K562 (cell line): Measurements from ENCODE around the gene DPY19L3. TPM values are rescaled to one million over a fixed set of nuclear protein-coding genes. Genes with fewer than 3 reads are reported as not detected.

Experiments used
- E4F1 ChIP-seq: fragments of 250-450 bp; sonication (Bioruptor Pico); IDR thresholded peaks from 2 replicates; pipeline ENCODE4 v1.5.0; 2021; ENCODE audit warnings: mild to moderate bottlenecking, borderline replicate concordance
- FOSL1 ChIP-seq: fragments of 200-800 bp; sonication (Bioruptor generic); conservative IDR thresholded peaks from 2 replicates; pipeline ENCODE4 v1.6.1; 2016; ENCODE audit warnings: missing genetic modification characterization, missing compliant biosample characterization
- HDGF ChIP-seq: fragments of 450-650 bp; IDR thresholded peaks from 2 replicates; pipeline ENCODE4 v1.6.1; 2016
- MCM3 ChIP-seq: fragments of 450-650 bp; IDR thresholded peaks from 2 replicates; pipeline ENCODE4 v1.6.1; 2016
- NCOA1 ChIP-seq: fragments of 450-650 bp; IDR thresholded peaks from 2 replicates; pipeline ENCODE4 v1.6.1; 2016; ENCODE audit warnings: low read depth
- NCOR1 ChIP-seq: fragments of 450-650 bp; IDR thresholded peaks from 2 replicates; pipeline ENCODE4 v1.6.1; 2016; ENCODE audit warnings: mild to moderate bottlenecking, moderate library complexity
- ZBED1 ChIP-seq: IDR thresholded peaks from 2 replicates; pipeline ENCODE4 v1.6.1; 2014
- ZBTB2 ChIP-seq: fragments of 450-650 bp; IDR thresholded peaks from 2 replicates; pipeline ENCODE4 v1.6.1; 2016; ENCODE audit warnings: antibody characterized with exemption
- ZKSCAN8 ChIP-seq: fragments of 200-800 bp; sonication (Bioruptor generic); IDR thresholded peaks from 2 replicates; pipeline ENCODE4 v1.6.1; 2016; ENCODE audit warnings: missing genetic modification characterization, missing compliant biosample characterization
- ZNF398 ChIP-seq: fragments of 250-450 bp; sonication (Bioruptor Pico); IDR thresholded peaks from 2 replicates; pipeline ENCODE4 v1.8.0; 2021; ENCODE audit warnings: moderate library complexity, mild to moderate bottlenecking, inconsistent platforms
- ZNF583 ChIP-seq: fragments of 250-450 bp; sonication (Bioruptor Pico); IDR thresholded peaks from 2 replicates; pipeline ENCODE4 v1.4.0; 2020
- polyA plus RNA-seq, 8 experiments: library from polyadenylated mRNA; depleted of rRNA in 4 of 8; stranded (reverse) in 5 of 8; unstranded in 3 of 8; fragments of >200 nt; fragmentation: Nextera tagmentation in 2 of 8; fragmentation: Illumina TruSeq in 1 of 8; extraction: Ambion mirVana in 2 of 8; extraction: Trizol in 1 of 8; gene quantifications; 2 replicates each; pipeline versions ENCODE4 v1.2.1 to v1.2.3, GENCODE V29; 2011 to 2014; ENCODE audit warnings: inconsistent platforms in 1 of 8, missing spikeins in 1 of 8
- total RNA-seq, 7 experiments: library from RNA; depleted of rRNA in 6 of 7; stranded (reverse); fragments of >200 nt in 6 of 7; fragmentation: Illumina TruSeq in 2 of 7; extraction: Trizol in 2 of 7; gene quantifications; 2 replicates each; pipeline versions ENCODE4 v1.2.1 to v1.2.3, GENCODE V29; 2011 to 2021; ENCODE audit warnings: low replicate concordance in 1 of 7
- TF ChIP-seq, protein P1 (sequence below): fragments of 250-450 bp; sonication (Bioruptor Pico); IDR thresholded peaks from 2 replicates; pipeline ENCODE4 v1.8.0; 2022; ENCODE audit warnings: moderate library complexity, mild to moderate bottlenecking, inconsistent platforms
- TF ChIP-seq, protein P2 (sequence below): fragments of 250-450 bp; sonication (Bioruptor Pico); IDR thresholded peaks from 2 replicates; pipeline ENCODE4 v1.4.0; 2020; ENCODE audit warnings: mild to moderate bottlenecking
- TF ChIP-seq, protein P3 (sequence below): fragments of 250-450 bp; sonication (Bioruptor Pico); IDR thresholded peaks from 2 replicates; pipeline ENCODE4 v1.8.0; 2021; ENCODE audit warnings: borderline replicate concordance, mild to moderate bottlenecking, moderate library complexity; ENCODE audit not compliant: poor library complexity, severe bottlenecking

The DPY19L3 gene
- total and polyA plus RNA-seq, 9 of the 15 experiments (the other 6 are each of a cell fraction or from before 2014, with no cell fraction given) = 4.7 to 39.2 (median 22.0) TPM

DNA sequence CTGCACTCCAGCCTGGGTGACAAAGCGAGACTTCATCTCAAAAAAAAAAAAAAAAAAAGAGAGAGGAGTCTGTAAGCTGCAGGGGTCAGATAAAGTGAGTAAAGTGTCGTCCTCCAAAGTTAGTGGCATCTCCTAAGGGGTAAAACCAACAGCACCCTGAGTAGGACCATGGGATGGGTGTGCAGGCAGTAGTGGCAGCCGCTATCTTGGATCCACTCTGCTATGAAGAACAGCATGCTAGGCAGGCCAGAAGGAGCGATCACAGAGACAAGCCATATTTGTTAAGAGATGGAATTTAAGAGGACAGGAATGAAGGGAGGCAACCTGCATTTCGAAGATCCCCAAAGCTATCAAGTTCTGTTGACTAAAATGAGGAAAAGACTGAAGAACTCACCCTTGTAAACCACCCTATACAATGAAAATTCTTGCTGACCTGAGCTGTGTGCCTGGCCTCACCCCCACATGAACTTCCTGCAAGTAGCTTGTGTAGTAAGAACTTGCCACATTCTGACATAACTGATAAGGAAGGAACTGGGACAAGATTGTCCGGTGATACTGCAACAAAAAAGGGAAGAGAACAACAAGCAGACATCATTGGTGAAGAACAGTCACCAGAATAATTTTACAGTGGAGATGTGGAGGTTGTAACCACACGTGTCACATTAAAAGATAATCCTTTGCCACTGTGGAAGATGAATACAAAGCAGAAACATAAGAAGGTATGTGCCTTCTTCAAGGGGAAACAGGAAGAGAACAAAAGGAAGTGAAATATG, 16.2 kb downstream of the DPY19L3 start (continued):
- TF ChIP-seq, protein P1, sequence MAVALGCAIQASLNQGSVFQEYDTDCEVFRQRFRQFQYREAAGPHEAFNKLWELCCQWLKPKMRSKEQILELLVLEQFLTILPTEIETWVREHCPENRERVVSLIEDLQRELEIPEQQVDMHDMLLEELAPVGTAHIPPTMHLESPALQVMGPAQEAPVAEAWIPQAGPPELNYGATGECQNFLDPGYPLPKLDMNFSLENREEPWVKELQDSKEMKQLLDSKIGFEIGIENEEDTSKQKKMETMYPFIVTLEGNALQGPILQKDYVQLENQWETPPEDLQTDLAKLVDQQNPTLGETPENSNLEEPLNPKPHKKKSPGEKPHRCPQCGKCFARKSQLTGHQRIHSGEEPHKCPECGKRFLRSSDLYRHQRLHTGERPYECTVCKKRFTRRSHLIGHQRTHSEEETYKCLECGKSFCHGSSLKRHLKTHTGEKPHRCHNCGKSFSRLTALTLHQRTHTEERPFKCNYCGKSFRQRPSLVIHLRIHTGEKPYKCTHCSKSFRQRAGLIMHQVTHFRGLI (CRISPR knock-in tag) = no peak
- peak; percentile 48; the same call in 1 of the 2 replicates for TF ChIP-seq FOSL1
- TF ChIP-seq NCOA1 = no peak
- TF ChIP-seq ZKSCAN8 = peak; percentile 62; the same call in 1 of the 2 replicates
- TF ChIP-seq ZBED1 = no peak
- no peak for TF ChIP-seq MCM3
- peak; percentile 44; the same call in 1 of the 2 replicates for TF ChIP-seq ZBTB2
- no peak for TF ChIP-seq ZNF583
- TF ChIP-seq, protein P2, sequence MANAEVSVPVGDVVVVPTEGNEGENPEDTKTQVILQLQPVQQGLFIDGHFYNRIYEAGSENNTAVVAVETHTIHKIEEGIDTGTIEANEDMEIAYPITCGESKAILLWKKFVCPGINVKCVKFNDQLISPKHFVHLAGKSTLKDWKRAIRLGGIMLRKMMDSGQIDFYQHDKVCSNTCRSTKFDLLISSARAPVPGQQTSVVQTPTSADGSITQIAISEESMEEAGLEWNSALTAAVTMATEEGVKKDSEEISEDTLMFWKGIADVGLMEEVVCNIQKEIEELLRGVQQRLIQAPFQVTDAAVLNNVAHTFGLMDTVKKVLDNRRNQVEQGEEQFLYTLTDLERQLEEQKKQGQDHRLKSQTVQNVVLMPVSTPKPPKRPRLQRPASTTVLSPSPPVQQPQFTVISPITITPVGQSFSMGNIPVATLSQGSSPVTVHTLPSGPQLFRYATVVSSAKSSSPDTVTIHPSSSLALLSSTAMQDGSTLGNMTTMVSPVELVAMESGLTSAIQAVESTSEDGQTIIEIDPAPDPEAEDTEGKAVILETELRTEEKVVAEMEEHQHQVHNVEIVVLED (CRISPR knock-in tag) = no peak
- TF ChIP-seq, protein P3, sequence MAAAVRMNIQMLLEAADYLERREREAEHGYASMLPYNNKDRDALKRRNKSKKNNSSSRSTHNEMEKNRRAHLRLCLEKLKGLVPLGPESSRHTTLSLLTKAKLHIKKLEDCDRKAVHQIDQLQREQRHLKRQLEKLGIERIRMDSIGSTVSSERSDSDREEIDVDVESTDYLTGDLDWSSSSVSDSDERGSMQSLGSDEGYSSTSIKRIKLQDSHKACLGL (CRISPR knock-in tag) = no peak
- TF ChIP-seq NCOR1 = peak; percentile 77
- TF ChIP-seq ZNF398 (CRISPR knock-in tag) = no peak
- no peak for TF ChIP-seq E4F1
- TF ChIP-seq HDGF = no peak
